Measurements from ENCODE around the gene OASL.

DNA sequence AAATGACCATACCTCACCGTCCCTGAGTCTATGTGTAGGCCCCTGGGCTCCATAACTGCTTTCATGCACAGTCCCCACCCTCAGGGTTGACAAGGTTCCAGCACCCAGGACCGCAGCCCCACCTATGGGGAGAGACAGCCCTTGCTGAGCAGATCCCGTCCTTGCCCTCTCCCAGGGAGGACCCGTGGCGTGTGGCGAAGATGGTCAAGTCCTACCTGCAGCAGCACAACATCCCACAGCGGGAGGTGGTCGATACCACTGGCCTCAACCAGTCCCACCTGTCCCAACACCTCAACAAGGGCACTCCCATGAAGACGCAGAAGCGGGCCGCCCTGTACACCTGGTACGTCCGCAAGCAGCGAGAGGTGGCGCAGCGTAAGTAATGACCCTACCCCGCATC, 50.4 kb downstream of the OASL start:
- TF ChIP-seq TAF1 (IDR thresholded peaks at IDR 0.05; ENCODE audit: low read depth): no peak
- TF ChIP-seq TCF12 (IDR thresholded peaks at IDR 0.05; ENCODE audit: low read depth): no peak
- no peak for TF ChIP-seq EP300 (IDR thresholded peaks at IDR 0.05; ENCODE audit: borderline replicate concordance)
- no peak for TF ChIP-seq RAD21 (IDR thresholded peaks at IDR 0.05; ENCODE audit: low read depth)
- TF ChIP-seq FOXM1 (IDR thresholded peaks at IDR 0.05; ENCODE audit: borderline replicate concordance, low read depth): no peak
- no peak for TF ChIP-seq YY1 (IDR thresholded peaks at IDR 0.05; ENCODE audit: low read depth)
- TF ChIP-seq, protein P1, sequence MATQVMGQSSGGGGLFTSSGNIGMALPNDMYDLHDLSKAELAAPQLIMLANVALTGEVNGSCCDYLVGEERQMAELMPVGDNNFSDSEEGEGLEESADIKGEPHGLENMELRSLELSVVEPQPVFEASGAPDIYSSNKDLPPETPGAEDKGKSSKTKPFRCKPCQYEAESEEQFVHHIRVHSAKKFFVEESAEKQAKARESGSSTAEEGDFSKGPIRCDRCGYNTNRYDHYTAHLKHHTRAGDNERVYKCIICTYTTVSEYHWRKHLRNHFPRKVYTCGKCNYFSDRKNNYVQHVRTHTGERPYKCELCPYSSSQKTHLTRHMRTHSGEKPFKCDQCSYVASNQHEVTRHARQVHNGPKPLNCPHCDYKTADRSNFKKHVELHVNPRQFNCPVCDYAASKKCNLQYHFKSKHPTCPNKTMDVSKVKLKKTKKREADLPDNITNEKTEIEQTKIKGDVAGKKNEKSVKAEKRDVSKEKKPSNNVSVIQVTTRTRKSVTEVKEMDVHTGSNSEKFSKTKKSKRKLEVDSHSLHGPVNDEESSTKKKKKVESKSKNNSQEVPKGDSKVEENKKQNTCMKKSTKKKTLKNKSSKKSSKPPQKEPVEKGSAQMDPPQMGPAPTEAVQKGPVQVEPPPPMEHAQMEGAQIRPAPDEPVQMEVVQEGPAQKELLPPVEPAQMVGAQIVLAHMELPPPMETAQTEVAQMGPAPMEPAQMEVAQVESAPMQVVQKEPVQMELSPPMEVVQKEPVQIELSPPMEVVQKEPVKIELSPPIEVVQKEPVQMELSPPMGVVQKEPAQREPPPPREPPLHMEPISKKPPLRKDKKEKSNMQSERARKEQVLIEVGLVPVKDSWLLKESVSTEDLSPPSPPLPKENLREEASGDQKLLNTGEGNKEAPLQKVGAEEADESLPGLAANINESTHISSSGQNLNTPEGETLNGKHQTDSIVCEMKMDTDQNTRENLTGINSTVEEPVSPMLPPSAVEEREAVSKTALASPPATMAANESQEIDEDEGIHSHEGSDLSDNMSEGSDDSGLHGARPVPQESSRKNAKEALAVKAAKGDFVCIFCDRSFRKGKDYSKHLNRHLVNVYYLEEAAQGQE (IDR thresholded peaks at IDR 0.05; ENCODE audit: low read depth): no peak
